ENCODE measurements around the gene ATXN3L. TPM values are rescaled to one million over a fixed set of nuclear protein-coding genes. Genes with fewer than 3 reads are reported as not detected.

Gene ATXN3L
- total and polyA plus RNA-seq, 2 experiments from 2014 or later: not detected

GRCh38 chrX:13305108-13305507, 14.7 kb downstream of the ATXN3L start:
- no peaks in the 10 kb centered on the region for H3K27me3 Mint-ChIP-seq (ENCODE audit: insufficient read depth, low read depth, poor library complexity)
- Histone ChIP-seq H3K4me1 (ENCODE audit: insufficient read depth) (peaks cover 5% of the 10 kb centered on the region), H3K27me3 (ENCODE audit: insufficient read depth) (no peaks in the 10 kb centered on the region), H3K4me2 (no peak overlapping the region), H2AFZ (no peak overlapping the region; the same call in 1 of the 2 replicates), H3K79me2 (replicated peaks; ENCODE audit: insufficient read depth) (no peaks in the 10 kb centered on the region), H3K36me3 (ENCODE audit: insufficient read depth) (no peaks in the 10 kb centered on the region), H3K4me3 (no peak overlapping the region), H3F3A (replicated peaks; ENCODE audit: low read depth) (no peaks in the 10 kb centered on the region), H3K27ac (ENCODE audit: low read depth) (no peak overlapping the region), H3K9me2 (ENCODE audit: insufficient read depth) (no peaks in the 10 kb centered on the region), H4K20me1 (replicated peaks; ENCODE audit: insufficient read depth) (no peaks in the 10 kb centered on the region)
- H3K9me3 Mint-ChIP-seq: no peaks in the 10 kb centered on the region
- ATAC-seq (no peak), DNase-seq (ENCODE audit: low spot score) (no peak)
- H3K4me3 Mint-ChIP-seq: no peak overlapping the region
- TF ChIP-seq CREB1 (CRISPR knock-in tag; IDR thresholded peaks at IDR 0.05; ENCODE audit: low read depth) (no peak), NANOG (IDR thresholded peaks at IDR 0.05; ENCODE audit: borderline replicate concordance) (no peak), EZH2 (IDR thresholded peaks at IDR 0.05; ENCODE audit: low read depth, unreplicated experiment) (no peak), STAT1 (IDR thresholded peaks at IDR 0.05; ENCODE audit: unreplicated experiment) (no peak), POLR2AphosphoS5 (IDR thresholded peaks at IDR 0.05; ENCODE audit: low read depth) (no peak), EZH2phosphoT487 (IDR thresholded peaks at IDR 0.05; ENCODE audit: unreplicated experiment) (no peak)
- TF ChIP-seq, protein P1, sequence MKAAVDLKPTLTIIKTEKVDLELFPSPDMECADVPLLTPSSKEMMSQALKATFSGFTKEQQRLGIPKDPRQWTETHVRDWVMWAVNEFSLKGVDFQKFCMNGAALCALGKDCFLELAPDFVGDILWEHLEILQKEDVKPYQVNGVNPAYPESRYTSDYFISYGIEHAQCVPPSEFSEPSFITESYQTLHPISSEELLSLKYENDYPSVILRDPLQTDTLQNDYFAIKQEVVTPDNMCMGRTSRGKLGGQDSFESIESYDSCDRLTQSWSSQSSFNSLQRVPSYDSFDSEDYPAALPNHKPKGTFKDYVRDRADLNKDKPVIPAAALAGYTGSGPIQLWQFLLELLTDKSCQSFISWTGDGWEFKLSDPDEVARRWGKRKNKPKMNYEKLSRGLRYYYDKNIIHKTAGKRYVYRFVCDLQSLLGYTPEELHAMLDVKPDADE (IDR thresholded peaks at IDR 0.05): no peak
- TF ChIP-seq, protein P2, sequence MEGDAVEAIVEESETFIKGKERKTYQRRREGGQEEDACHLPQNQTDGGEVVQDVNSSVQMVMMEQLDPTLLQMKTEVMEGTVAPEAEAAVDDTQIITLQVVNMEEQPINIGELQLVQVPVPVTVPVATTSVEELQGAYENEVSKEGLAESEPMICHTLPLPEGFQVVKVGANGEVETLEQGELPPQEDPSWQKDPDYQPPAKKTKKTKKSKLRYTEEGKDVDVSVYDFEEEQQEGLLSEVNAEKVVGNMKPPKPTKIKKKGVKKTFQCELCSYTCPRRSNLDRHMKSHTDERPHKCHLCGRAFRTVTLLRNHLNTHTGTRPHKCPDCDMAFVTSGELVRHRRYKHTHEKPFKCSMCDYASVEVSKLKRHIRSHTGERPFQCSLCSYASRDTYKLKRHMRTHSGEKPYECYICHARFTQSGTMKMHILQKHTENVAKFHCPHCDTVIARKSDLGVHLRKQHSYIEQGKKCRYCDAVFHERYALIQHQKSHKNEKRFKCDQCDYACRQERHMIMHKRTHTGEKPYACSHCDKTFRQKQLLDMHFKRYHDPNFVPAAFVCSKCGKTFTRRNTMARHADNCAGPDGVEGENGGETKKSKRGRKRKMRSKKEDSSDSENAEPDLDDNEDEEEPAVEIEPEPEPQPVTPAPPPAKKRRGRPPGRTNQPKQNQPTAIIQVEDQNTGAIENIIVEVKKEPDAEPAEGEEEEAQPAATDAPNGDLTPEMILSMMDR (conservative IDR thresholded peaks at IDR 0.05; ENCODE audit: low read depth in 2 of 2): no peak
- no peak overlapping the region for H3K27ac Mint-ChIP-seq
- peaks cover 9% of the 10 kb centered on the region; the same call in 2 of the 3 replicates for H3K4me1 Mint-ChIP-seq
- no peaks in the 10 kb centered on the region for H3K36me3 Mint-ChIP-seq (ENCODE audit: low read depth)

DNA sequence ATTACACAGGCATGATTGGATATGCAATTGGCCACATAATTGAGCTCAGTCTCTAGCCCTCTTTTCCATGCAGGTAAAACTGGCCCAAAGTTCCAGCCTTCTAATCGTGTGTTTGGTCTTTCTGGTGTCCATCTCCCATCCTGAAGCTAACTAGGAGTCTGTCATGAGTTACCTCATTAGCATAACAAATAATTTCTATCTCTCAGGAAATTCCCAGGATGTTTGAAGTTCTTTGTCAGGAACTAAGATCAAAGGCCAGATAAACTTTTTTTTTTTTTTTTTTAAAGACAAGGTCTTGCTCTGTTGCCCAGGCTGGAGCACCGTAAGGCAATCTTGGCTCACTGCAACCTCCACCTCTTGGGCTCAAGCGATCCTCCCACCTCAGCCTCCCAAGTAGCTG, 15.8 kb downstream of the ATXN3L start:
- Histone ChIP-seq H3F3A (replicated peaks; ENCODE audit: low read depth) (no peaks in the 10 kb centered on the region), H3K4me3 (no peak overlapping the region), H3K79me2 (replicated peaks; ENCODE audit: insufficient read depth) (no peaks in the 10 kb centered on the region), H3K27me3 (ENCODE audit: insufficient read depth) (no peaks in the 10 kb centered on the region), H3K36me3 (ENCODE audit: insufficient read depth) (no peaks in the 10 kb centered on the region), H3K9me2 (ENCODE audit: insufficient read depth) (no peaks in the 10 kb centered on the region), H3K27ac (ENCODE audit: low read depth) (no peak overlapping the region), H4K20me1 (replicated peaks; ENCODE audit: insufficient read depth) (no peaks in the 10 kb centered on the region), H3K4me1 (ENCODE audit: insufficient read depth) (peaks cover 5% of the 10 kb centered on the region), H3K4me2 (no peak overlapping the region), H2AFZ (no peak overlapping the region)
- Mint-ChIP-seq H3K27ac (no peak overlapping the region), H3K27me3 (ENCODE audit: insufficient read depth, low read depth, poor library complexity) (no peaks in the 10 kb centered on the region), H3K9me3 (no peaks in the 10 kb centered on the region; the same call in 2 of the 3 replicates), H3K36me3 (ENCODE audit: low read depth) (no peaks in the 10 kb centered on the region), H3K4me1 (peaks cover 9% of the 10 kb centered on the region; the same call in 2 of the 3 replicates), H3K4me3 (no peak overlapping the region)
- DNase-seq (ENCODE audit: low spot score) (no peak), ATAC-seq (no peak)
- TF ChIP-seq, protein P3, sequence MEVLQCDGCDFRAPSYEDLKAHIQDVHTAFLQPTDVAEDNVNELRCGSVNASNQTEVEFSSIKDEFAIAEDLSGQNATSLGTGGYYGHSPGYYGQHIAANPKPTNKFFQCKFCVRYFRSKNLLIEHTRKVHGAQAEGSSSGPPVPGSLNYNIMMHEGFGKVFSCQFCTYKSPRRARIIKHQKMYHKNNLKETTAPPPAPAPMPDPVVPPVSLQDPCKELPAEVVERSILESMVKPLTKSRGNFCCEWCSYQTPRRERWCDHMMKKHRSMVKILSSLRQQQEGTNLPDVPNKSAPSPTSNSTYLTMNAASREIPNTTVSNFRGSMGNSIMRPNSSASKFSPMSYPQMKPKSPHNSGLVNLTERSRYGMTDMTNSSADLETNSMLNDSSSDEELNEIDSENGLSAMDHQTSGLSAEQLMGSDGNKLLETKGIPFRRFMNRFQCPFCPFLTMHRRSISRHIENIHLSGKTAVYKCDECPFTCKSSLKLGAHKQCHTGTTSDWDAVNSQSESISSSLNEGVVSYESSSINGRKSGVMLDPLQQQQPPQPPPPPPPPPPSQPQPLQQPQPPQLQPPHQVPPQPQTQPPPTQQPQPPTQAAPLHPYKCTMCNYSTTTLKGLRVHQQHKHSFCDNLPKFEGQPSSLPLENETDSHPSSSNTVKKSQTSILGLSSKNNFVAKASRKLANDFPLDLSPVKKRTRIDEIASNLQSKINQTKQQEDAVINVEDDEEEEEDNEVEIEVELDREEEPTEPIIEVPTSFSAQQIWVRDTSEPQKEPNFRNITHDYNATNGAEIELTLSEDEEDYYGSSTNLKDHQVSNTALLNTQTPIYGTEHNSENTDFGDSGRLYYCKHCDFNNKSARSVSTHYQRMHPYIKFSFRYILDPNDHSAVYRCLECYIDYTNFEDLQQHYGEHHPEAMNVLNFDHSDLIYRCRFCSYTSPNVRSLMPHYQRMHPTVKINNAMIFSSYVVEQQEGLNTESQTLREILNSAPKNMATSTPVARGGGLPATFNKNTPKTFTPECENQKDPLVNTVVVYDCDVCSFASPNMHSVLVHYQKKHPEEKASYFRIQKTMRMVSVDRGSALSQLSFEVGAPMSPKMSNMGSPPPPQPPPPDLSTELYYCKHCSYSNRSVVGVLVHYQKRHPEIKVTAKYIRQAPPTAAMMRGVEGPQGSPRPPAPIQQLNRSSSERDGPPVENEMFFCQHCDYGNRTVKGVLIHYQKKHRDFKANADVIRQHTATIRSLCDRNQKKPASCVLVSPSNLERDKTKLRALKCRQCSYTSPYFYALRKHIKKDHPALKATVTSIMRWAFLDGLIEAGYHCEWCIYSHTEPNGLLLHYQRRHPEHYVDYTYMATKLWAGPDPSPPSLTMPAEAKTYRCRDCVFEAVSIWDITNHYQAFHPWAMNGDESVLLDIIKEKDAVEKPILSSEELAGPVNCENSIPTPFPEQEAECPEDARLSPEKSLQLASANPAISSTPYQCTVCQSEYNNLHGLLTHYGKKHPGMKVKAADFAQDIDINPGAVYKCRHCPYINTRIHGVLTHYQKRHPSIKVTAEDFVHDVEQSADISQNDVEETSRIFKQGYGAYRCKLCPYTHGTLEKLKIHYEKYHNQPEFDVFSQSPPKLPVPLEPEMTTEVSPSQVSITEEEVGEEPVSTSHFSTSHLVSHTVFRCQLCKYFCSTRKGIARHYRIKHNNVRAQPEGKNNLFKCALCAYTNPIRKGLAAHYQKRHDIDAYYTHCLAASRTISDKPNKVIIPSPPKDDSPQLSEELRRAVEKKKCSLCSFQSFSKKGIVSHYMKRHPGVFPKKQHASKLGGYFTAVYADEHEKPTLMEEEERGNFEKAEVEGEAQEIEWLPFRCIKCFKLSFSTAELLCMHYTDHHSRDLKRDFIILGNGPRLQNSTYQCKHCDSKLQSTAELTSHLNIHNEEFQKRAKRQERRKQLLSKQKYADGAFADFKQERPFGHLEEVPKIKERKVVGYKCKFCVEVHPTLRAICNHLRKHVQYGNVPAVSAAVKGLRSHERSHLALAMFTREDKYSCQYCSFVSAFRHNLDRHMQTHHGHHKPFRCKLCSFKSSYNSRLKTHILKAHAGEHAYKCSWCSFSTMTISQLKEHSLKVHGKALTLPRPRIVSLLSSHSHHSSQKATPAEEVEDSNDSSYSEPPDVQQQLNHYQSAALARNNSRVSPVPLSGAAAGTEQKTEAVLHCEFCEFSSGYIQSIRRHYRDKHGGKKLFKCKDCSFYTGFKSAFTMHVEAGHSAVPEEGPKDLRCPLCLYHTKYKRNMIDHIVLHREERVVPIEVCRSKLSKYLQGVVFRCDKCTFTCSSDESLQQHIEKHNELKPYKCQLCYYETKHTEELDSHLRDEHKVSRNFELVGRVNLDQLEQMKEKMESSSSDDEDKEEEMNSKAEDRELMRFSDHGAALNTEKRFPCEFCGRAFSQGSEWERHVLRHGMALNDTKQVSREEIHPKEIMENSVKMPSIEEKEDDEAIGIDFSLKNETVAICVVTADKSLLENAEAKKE (CRISPR knock-in tag; IDR thresholded peaks at IDR 0.05): no peak
- TF ChIP-seq ZNF331 (CRISPR knock-in tag; IDR thresholded peaks at IDR 0.05; ENCODE audit: low read depth): no peak
- no peak for TF ChIP-seq NANOG (IDR thresholded peaks at IDR 0.05; ENCODE audit: borderline replicate concordance)
- no peak for TF ChIP-seq EZH2phosphoT487 (IDR thresholded peaks at IDR 0.05; ENCODE audit: unreplicated experiment)
- TF ChIP-seq ZNF114 (CRISPR knock-in tag; IDR thresholded peaks at IDR 0.05): no peak
- TF ChIP-seq STAT1 (IDR thresholded peaks at IDR 0.05; ENCODE audit: unreplicated experiment): no peak
